Hematopoietic multipotent progenitor cell treated with erythropoietin and hydrocortisone succinate and interleukin-3 and kit ligand, for 4 days (in vitro differentiated cells): ENCODE results near the gene COL4A1.

ENCODE experiments used
- DNase-seq: peaks from one replicate; pipeline ENCODE4 v3.0.0-alpha.2; 2015

COL4A1 gene

DNA sequence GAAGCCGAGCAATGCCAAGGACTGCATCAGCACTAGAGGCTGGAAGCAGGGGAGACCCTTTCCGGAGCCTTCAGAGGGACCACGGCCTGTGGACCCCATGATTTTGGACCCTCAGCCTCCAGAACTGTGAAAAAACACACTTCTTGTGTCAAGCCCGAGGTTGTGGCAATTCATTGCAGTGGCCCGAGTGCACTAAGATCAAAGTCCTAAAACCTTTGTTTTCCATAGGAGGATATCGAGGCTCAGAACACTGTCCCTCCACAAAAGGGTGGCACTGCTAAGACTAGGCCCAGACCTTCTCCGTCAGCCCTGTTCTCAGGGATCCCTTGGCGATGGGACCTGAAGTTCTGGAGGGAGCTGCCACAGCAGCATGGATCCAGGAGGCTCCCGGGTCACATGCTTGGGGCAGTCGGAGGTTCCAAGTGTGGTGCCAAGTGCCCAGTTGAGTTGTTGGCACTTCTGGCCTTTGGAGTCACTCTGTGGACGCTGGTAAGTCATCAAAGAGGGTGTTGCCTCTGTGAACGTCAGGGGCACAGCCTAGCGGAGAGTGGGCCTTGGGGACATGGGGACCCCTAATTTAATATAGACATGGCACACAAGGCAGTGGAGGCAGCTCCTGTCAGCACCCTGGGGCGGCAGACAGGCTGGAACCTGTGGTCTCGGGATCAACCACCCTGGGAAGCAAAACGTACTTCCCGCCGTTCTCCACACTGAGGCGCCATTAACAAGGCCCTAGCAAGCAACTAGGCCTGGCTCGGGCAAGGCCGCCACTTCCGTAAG is 199.2 kb downstream of the COL4A1 start:
- DNase-seq, result peak; percentile 24

DNA sequence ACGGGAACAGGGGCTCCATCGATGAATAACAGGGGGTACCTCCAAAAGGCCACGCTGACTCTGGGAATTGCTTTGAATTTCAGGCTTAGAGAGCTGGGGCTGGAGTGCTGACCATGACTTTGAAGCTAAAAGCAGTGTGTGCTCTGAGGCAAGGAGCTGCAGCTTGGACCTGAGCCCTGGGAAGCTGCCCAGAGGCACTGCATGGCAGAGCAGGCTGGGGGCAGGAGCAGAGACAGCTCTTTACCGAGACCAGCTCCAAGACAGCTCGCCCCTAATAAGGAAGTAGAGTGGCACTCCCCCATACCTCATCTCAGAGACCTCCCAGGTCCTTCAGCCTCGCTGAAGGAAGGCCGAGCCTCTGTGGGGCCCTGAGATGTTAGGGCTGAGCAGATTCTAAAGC is 200.2 kb downstream of the COL4A1 start:
- DNase-seq, result no peak

DNA sequence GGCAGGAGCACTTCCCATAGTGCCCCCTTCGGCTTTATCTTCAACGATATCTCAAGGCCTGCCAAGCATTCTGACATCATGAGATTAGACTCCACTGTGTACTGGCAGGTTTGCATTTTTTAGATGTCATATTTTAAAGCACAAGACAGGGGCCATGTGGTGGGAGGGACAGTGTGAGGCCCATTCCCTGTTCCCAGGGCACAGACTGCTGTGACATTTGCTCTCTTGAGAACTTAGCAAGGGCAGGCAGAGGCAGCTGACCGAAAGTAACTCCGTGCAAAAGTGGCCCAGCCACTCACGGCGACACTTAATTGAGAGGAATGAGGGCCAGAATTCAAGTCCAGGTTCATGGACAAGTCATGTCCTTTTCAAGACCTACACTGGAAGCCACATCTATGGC is 201.8 kb downstream of the COL4A1 start:
- DNase-seq, result no peak

DNA sequence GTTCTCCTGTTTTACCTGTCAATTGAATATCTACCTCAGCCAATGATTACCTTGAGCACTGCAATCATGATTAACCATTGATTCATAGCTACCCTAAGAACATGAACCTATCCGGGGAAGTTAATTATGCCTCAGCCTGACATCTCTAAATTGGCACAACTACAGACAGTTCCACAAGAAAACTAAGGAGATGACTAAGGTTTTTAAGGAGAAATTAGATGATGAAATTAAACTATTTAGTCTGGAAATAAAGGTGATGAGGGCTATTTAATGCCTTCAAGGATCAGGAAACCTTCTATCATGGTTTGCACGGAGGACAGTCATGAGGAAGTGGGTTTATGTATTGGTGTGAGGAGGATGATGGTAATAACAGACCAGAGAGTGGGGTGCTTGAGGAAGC is 203.4 kb downstream of the COL4A1 start:
- no peak for DNase-seq

DNA sequence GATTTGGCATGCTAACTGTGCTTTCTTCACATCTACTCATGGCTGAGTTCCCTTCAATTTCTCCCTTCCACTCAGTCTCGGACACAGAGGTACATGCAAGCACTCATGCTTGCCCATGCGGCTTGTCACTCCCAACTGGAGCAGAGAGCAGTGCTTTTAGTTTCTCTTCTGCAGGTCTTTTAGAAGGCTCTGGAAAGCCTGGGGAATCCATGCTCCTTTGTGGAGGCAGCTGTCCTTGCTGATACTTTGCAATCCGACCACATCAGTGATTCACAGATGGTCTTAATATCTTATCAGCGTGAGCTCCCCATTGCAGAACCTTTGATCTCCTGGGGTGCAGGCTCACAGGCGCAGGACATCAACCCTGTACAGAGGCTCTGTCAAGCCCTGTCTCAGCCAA is 203.9 kb downstream of the COL4A1 start:
- peak; percentile 43 for DNase-seq

DNA sequence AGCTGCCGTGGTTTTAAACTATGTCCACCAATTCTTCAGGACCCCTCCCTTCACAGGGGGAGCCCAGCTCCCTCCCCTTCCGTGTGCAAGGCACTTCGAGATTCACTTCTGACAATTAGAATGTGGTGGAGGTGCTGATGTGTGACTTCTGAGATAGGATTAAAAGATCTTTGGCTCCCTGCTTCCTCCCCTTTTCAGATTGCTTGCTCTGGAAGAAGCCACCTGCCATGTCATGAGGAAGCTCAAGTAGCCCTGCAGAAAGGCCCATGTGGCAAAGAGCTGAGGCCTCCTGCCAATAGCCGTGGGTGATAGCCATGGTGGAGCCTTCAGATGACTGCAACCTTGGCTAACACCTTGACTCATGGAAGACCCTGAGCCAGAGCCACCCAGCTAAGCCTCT is 204.9 kb downstream of the COL4A1 start:
- no peak for DNase-seq

DNA sequence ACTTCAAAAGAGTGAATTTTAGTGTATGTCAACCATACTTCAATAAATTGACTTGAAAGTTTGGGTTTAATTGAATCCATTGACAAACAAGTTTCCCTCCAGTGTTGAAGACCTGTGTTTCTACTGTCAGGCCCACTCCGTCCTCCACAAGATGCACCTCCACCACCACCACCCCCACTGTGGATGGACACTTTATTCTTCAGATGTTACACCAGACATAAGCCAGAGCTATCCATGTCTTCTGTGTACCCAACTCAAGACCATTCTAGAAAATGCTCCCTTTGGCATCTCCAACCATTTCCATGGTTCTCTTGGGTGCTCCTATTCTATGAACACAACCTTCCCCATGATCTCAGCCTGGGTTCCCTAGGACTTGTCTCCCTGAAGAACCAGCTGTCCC is 207.0 kb downstream of the COL4A1 start:
- DNase-seq, result no peak
